Esophagus squamous epithelium (tissue), 4 donors: ENCODE measurements around the gene LGALS1.

Source experiments
- POLR2A ChIP-seq, 4 donors: fragments of 450-650 bp; IDR thresholded peaks; one replicate each; pipeline ENCODE4 v1.6.1; 2017; ENCODE audit warnings: antibody characterized with exemption in 4 of 4, mild to moderate bottlenecking in 4 of 4, moderate library complexity in 3 of 4
- TF ChIP-seq, protein P1 (sequence below), 6 experiments: fragments of 450-650 bp in 4 of 6; fragments of 200-600 bp in 2 of 6; sonication (generic) in 2 of 6; IDR thresholded peaks; one replicate each; pipeline ENCODE4 v1.5.1; 2016 to 2019; ENCODE audit warnings: antibody characterized with exemption in 6 of 6, mild to moderate bottlenecking in 4 of 6, moderate library complexity in 4 of 6

DNA sequence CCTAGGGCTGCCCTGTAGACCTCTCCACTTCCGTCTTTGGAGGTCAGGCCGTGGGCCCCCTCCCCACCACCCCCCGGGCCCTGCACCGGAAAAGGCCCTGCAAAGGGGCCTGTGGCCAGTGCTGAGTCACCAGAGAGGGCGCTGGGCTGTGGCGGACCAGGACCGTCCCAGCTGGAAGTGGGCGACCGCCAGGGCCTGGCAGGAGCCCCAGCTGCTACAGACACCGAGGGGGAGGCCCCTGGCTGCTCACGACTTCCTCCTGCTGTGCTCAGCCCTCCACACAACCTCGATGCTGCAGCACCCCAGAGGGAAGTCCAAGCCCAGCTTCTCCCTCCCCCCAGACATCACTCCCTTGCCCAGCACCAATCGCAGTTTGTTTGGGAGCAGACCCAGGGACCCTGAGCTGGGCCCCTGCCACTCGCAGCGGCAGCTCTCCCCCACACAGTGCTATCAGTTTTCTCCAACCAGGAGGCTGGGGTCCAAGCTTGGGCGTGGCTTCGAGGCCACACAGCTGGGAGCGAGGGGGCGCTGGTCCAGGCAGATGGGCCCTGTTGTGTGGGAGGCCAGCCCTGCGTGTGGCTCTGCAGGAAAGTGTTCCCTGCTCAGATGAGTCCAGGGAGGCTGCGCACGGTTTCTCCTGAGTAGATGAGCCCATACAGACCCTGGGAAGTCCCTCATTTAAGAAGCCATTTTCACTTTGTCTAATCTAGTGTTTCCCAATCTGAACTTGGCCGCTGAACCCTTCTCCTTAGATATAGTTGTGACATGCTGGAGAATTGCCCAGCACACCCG lies 41.6 kb upstream of the LGALS1 start:
- TF ChIP-seq, protein P1, sequence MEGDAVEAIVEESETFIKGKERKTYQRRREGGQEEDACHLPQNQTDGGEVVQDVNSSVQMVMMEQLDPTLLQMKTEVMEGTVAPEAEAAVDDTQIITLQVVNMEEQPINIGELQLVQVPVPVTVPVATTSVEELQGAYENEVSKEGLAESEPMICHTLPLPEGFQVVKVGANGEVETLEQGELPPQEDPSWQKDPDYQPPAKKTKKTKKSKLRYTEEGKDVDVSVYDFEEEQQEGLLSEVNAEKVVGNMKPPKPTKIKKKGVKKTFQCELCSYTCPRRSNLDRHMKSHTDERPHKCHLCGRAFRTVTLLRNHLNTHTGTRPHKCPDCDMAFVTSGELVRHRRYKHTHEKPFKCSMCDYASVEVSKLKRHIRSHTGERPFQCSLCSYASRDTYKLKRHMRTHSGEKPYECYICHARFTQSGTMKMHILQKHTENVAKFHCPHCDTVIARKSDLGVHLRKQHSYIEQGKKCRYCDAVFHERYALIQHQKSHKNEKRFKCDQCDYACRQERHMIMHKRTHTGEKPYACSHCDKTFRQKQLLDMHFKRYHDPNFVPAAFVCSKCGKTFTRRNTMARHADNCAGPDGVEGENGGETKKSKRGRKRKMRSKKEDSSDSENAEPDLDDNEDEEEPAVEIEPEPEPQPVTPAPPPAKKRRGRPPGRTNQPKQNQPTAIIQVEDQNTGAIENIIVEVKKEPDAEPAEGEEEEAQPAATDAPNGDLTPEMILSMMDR (IDR thresholded peaks at IDR 0.05) = peak in 2 of 6 experiments; percentile 2 to 11
- TF ChIP-seq POLR2A (IDR thresholded peaks at IDR 0.05) = peak in 1 of 4 donors; percentile 25
